ENCODE results near the gene HEMK1. TPM values are rescaled to one million over a fixed set of nuclear protein-coding genes. Genes with fewer than 3 reads are reported as not detected.
A peak's percentile ranks its signal among the peaks of the same experiment; 100 is the strongest.

The HEMK1 gene
- total and polyA plus RNA-seq, 2 donors (not counting 3 experiments of a cell fraction or from before 2014, with no cell fraction given) = 14.2 to 15.2 TPM

- no peaks in the 10 kb centered on the region for H4K20me1 ChIP-seq (replicated peaks; ENCODE audit: control insufficient read depth, extremely low read depth, insufficient read depth, low read length)
- POLR2A ChIA-PET = no interaction called here
- no peaks in the 10 kb centered on the region for H3K9me1 ChIP-seq (replicated peaks; ENCODE audit: control insufficient read depth, extremely low read depth, insufficient read depth, low read length)
- H3K36me3 ChIP-seq (ENCODE audit: control insufficient read depth in 2 of 2, extremely low read depth in 1 of 2, insufficient read depth in 2 of 2, low read length in 2 of 2) = peaks cover 0 to 4% of the 10 kb centered on the region in 2 experiments
- BruUV-seq (replicated peaks) = no TSS peak
- FAIRE-seq (no peak), DNase-seq (ENCODE audit: low read depth, low spot score) (no peak)
- H3K4me1 ChIP-seq (ENCODE audit: control insufficient read depth, extremely low read depth, insufficient read depth, low read length) = no peaks in the 10 kb centered on the region
- H3K9ac ChIP-seq (replicated peaks; ENCODE audit: extremely low read depth, insufficient read depth, low read length) = no peak overlapping the region
- no peaks in the 10 kb centered on the region for H3K27me3 ChIP-seq (ENCODE audit: control insufficient read depth in 2 of 2, insufficient read depth in 2 of 2, low read length in 2 of 2)
- CTCF ChIA-PET = interaction anchor here (1.4 kb wide), 1 partner anchor 39 kb away, joined by 3 read pairs; no protein-coding TSS in a partner anchor
- dilution Hi-C loops (cut with MboI; ENCODE audit: extremely low pct_ligation_motif_present, low sequenced_read_pairs) (no loop called here), intact Hi-C loops (cut with micrococcal nuclease) (no loop called here)
- H2AFZ ChIP-seq (ENCODE audit: low read depth, low read length) = no peak overlapping the region
- no peaks in the 10 kb centered on the region for H3K9me3 ChIP-seq (replicated peaks; ENCODE audit: control insufficient read depth, insufficient read depth, low read length)
- TF ChIP-seq MYC (IDR thresholded peaks at IDR 0.05; ENCODE audit: low read depth, low read length) = no peak
- no peak for TF ChIP-seq JUN (IDR thresholded peaks at IDR 0.05; ENCODE audit: borderline replicate concordance, insufficient read depth, insufficient read length, low read depth)
- no peak for TF ChIP-seq GATA2 (IDR thresholded peaks at IDR 0.05; ENCODE audit: insufficient read depth, insufficient read length, low read depth, low read length)
- TF ChIP-seq MAX (IDR thresholded peaks at IDR 0.05; ENCODE audit: insufficient read depth, insufficient read length) = no peak
- no peak for TF ChIP-seq FOS (IDR thresholded peaks at IDR 0.05; ENCODE audit: borderline replicate concordance, insufficient read depth, low read length)
- no peak overlapping the region for H3K27ac ChIP-seq (ENCODE audit: insufficient read depth, low read depth, low read length)
- H3K79me2 ChIP-seq (ENCODE audit: control insufficient read depth, insufficient read depth, low read length) = no peaks in the 10 kb centered on the region
- no peak overlapping the region for H3K4me3 ChIP-seq (replicated peaks in 1 of 3; ENCODE audit: insufficient read depth in 1 of 3, low read depth in 1 of 3, low read length in 3 of 3)
- no peak overlapping the region for H3K4me2 ChIP-seq (ENCODE audit: insufficient read depth, low read length)
Observed at GRCh38 chr3:50577348-50577747, 8.0 kb downstream of the HEMK1 start.

GRCh38 chr3:50580683-50581458 is 11.5 kb downstream of the HEMK1 start:
- no peak for TF ChIP-seq MAX (IDR thresholded peaks at IDR 0.05; ENCODE audit: insufficient read depth, insufficient read length)
- TF ChIP-seq CTCF (IDR thresholded peaks at IDR 0.05; ENCODE audit: extremely low read depth in 1 of 2, insufficient read depth in 1 of 2, low read depth in 1 of 2, low read length in 2 of 2) = peak in 1 of 2 donors; percentile 5
- BruUV-seq (replicated peaks) = no TSS peak
- no peak for FAIRE-seq

More at GRCh38 chr3:50580683-50581458, 11.5 kb downstream of the HEMK1 start:
- no peaks in the 10 kb centered on the region for H3K27me3 ChIP-seq (ENCODE audit: control insufficient read depth in 2 of 2, insufficient read depth in 2 of 2, low read length in 2 of 2)
- no peak overlapping the region for H2AFZ ChIP-seq (ENCODE audit: low read depth, low read length)
- no peak overlapping the region for H3K4me3 ChIP-seq (replicated peaks in 1 of 3; ENCODE audit: insufficient read depth in 1 of 3, low read depth in 1 of 3, low read length in 3 of 3)
- no peak for DNase-seq (ENCODE audit: low read depth, low spot score)
- no peak overlapping the region for H3K4me2 ChIP-seq (ENCODE audit: insufficient read depth, low read length)
- no peaks in the 10 kb centered on the region for H4K20me1 ChIP-seq (replicated peaks; ENCODE audit: control insufficient read depth, extremely low read depth, insufficient read depth, low read length)
- no peaks in the 10 kb centered on the region for H3K79me2 ChIP-seq (ENCODE audit: control insufficient read depth, insufficient read depth, low read length)
- H3K36me3 ChIP-seq (ENCODE audit: control insufficient read depth in 2 of 2, extremely low read depth in 1 of 2, insufficient read depth in 2 of 2, low read length in 2 of 2) = peaks cover 0 to 3% of the 10 kb centered on the region in 2 experiments
- H3K9me1 ChIP-seq (replicated peaks; ENCODE audit: control insufficient read depth, extremely low read depth, insufficient read depth, low read length) = no peaks in the 10 kb centered on the region
- intact Hi-C loops (cut with micrococcal nuclease) (no loop called here), dilution Hi-C loops (cut with MboI; ENCODE audit: extremely low pct_ligation_motif_present, low sequenced_read_pairs) (no loop called here)
- H3K4me1 ChIP-seq (ENCODE audit: control insufficient read depth, extremely low read depth, insufficient read depth, low read length) = no peaks in the 10 kb centered on the region
- H3K9ac ChIP-seq (replicated peaks; ENCODE audit: extremely low read depth, insufficient read depth, low read length) = no peak overlapping the region
- CTCF ChIA-PET = interaction anchor here (0.8 to 1.5 kb wide), 4 partner anchors 17 to 39 kb away, joined by 3 to 7 read pairs (median 4); partner anchors contain the start of gene CISH
- no peak overlapping the region for H3K27ac ChIP-seq (ENCODE audit: insufficient read depth, low read depth, low read length)
- POLR2A ChIA-PET = interaction anchor here (1.2 kb wide), 1 partner anchor 18 kb away, joined by 3 read pairs; no protein-coding TSS in a partner anchor
- H3K9me3 ChIP-seq (replicated peaks; ENCODE audit: control insufficient read depth, insufficient read depth, low read length) = no peaks in the 10 kb centered on the region
